VCaP (cell line): ENCODE results near the gene BFSP1.

Source experiments
- H3K27ac ChIP-seq: fragments of 450-650 bp; 2 replicates; pipeline ENCODE4 v1.5.1; 2017
- TF ChIP-seq, protein P1 (sequence below): fragments of 450-650 bp; conservative IDR thresholded peaks from 2 replicates; pipeline ENCODE4 v1.5.1; 2017; ENCODE audit warnings: mild to moderate bottlenecking, moderate library complexity

The BFSP1 gene

DNA sequence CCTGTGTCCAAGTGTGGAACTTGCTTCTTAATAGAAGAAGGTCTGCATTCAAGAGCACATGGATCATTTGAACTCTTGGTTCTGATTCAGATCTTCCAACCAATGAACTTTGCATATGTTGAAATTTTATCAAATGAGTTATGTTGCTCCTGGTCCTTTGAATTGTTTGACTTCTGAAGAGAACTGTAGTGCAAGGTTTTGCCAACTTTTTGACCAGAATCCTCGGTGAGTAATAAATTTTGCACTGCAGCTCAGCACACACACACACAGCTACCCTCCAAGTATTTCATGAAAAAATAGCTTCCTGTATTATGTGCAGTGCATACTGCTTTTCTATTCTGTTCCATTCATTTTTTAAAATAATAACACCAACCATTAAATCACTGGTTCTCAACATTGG is 67.5 kb downstream of the BFSP1 start:
- TF ChIP-seq, protein P1, sequence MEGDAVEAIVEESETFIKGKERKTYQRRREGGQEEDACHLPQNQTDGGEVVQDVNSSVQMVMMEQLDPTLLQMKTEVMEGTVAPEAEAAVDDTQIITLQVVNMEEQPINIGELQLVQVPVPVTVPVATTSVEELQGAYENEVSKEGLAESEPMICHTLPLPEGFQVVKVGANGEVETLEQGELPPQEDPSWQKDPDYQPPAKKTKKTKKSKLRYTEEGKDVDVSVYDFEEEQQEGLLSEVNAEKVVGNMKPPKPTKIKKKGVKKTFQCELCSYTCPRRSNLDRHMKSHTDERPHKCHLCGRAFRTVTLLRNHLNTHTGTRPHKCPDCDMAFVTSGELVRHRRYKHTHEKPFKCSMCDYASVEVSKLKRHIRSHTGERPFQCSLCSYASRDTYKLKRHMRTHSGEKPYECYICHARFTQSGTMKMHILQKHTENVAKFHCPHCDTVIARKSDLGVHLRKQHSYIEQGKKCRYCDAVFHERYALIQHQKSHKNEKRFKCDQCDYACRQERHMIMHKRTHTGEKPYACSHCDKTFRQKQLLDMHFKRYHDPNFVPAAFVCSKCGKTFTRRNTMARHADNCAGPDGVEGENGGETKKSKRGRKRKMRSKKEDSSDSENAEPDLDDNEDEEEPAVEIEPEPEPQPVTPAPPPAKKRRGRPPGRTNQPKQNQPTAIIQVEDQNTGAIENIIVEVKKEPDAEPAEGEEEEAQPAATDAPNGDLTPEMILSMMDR, result no peak
- H3K27ac ChIP-seq, result no peak overlapping the region

DNA sequence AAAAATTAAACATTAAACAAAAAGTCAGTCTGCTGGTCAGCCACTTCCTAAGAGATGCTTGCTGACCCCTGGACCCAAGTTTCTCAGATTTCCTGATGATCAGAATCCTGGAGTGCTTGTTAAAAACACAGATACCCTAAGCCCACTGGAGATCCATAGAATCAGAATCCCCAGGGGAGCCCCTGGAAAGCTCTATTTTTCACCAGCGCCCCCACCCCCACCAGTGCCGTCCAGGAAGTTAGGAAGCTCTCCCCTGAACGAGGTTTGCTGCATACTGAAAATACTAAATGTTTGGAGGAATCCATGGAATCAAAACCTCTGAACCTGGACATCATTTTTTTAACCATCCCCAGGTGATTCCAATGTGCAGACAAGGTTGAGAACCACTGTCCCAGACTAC is 69.2 kb downstream of the BFSP1 start:
- no peak overlapping the region for H3K27ac ChIP-seq
- TF ChIP-seq, protein P1, result no peak

DNA sequence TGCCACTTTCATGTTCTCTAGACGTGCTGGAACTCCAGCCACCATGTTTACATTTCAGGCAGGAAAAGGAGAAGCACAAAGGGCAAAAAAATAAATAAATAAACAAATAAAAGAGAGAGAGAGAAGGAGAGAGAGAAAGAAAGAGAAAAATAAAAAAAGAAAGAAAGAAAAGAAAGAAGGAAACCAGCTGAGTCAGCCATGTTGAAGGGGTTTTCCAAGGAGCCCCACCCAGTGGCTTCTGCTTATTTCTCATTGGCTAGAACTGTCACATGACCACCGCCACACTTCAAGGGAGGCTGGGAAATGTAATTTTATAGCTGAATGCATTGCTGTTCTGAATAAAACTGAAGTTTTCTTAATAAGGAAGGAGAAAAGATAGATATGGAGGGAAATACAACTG is 71.1 kb downstream of the BFSP1 start:
- TF ChIP-seq, protein P1, result no peak
- H3K27ac ChIP-seq, result no peak overlapping the region

DNA sequence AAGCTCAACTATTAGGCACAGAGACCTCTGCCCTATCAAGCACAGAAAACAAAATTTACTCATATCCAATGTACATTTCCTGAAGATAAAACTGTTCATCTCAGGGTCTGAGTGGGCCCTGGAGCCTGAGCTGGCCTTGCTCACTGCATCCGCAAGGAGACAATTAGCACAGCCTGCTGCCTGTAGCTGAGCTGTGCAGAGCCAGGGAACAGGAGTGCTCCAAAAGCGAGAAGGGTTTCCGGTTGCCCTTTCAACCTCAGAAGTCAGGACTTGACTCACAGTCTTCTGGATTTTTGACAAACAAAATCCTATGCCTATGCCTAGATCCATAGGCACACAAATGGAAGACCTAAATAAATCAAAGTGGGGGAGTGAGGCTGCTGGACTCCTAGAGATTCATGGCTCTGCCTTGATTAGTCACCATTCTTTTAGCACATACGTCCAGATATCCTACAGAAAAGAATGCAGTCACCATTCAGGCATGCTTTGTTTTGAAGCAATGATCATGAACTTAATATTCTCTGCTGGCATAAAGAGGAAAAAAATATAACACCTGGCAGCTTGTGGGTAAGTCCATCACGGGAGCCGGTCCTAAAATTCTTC is 73.5 kb downstream of the BFSP1 start:
- TF ChIP-seq, protein P1, result no peak
- H3K27ac ChIP-seq, result no peak overlapping the region

DNA sequence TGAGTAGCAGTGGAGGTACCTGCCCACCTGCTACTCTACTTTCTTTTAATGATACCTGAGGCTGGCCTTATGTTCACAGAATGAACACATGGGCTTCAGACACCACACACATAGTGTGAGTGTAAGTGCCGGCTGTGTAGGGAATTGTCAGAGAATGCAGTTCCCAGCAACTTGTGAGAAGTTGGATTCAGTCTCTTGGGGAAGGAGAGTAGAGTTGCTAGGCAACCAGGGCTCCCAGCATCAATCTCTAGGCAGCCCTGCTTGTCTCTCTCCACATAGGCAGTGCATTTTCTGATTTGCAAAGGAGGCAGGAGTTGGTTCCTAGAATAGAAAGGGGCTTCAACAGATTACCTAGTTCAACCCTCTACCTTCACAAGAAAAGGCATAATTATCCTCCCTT is 74.1 kb downstream of the BFSP1 start:
- TF ChIP-seq, protein P1, result no peak

DNA sequence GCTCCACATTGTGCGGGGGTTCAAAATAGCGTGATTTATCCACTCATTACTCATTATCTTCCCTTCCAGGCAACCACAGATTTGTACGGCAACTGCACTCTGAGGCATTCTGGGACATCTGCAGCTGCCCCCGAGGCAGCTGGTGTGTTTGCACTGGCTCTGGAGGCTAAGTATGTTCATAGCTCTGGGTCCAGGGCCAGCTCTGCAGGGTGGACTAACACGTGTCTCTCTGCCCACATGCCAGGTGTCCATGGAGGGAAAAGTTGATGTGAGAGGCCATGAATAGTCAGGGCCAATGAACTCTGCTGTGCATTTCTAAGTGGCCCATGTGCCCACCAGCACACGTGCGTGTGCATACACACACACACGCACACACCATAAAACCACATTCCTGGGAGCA is 74.9 kb downstream of the BFSP1 start:
- TF ChIP-seq, protein P1, result no peak
- H3K27ac ChIP-seq, result no peak overlapping the region

More for the DNA sequence above, 74.1 kb downstream of the BFSP1 start:
- H3K27ac ChIP-seq, result no peak overlapping the region

DNA sequence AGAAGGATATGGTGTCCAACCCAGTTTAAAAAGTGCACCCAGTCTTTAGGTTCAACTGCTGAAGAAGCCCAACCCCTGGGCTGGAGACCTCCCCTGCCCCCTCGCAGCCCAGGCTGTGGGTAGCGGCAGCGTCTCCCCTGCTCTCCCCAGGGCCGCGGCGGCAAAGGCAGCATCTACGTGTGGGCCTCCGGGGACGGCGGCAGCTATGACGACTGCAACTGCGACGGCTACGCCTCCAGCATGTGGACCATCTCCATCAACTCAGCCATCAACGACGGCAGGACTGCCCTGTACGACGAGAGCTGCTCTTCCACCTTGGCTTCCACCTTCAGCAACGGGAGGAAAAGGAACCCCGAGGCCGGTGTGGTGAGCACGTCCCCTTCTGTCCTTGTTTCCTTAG is 77.6 kb downstream of the BFSP1 start:
- no peak overlapping the region for H3K27ac ChIP-seq
- TF ChIP-seq, protein P1, result no peak
